C4-2B (cell line): ENCODE data around the gene TAS2R14.

Source experiments
- CTCF ChIP-seq: fragments of 450-650 bp; conservative IDR thresholded peaks from 2 replicates; pipeline ENCODE4 v1.5.1; 2017; ENCODE audit warnings: mild to moderate bottlenecking
- ZFX ChIP-seq: fragments of 450-650 bp; IDR thresholded peaks from 2 replicates; pipeline ENCODE4 v1.6.1; 2017

- TF ChIP-seq CTCF: no peak
- no peak for TF ChIP-seq ZFX
Observed at GRCh38 chr12:10967409-10967808, 28.3 kb upstream of the TAS2R14 start.
